Midbrain (tissue), 1 donor: ENCODE measurements around the gene SLC30A9.

Experiments used
- DNase-seq: peaks from one replicate; lab custom pipeline; 2025; lab: John Stamatoyannopoulos, UW

SLC30A9 gene

DNA sequence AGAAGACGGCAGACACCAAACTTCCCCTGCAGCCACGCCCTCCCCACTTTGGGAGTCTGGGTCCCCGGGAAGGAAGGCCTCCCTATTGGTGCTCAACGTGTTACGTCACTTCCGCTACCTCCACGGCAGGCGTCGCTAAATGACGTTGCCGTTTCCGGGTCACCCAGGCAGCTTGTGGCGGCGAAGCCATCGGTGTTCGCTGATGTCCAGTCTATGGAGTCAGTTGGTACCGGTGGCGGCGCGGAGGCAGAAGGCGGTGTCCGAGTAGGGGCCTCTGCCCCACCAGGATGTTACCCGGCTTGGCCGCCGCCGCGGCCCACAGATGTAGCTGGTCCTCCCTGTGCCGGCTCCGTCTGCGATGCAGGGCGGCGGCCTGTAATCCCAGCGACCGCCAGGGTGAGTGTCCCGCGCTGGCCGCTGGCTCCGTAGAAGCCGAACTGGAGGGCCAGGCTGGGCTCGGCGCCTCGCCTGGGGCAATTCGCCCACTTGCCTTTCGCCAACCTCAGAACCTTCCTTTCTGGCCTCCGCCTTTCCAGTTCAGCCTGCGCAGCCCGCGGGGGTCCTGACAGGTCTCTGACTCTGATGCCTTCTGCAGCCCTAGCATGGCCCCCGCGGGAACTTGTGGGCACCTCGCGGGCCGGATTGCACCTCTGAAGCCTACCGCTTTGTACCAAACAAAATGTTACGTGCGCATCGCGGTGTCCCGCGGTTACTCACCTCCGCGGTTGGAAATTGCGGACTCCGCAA is at the start of gene SLC30A9:
Gene SLC30A9 (plus strand): TSS at position 166 of the 747 bp plus-strand sequence. CDS start 122 bp downstream, at position 288.
- peak; percentile 97 for DNase-seq

DNA sequence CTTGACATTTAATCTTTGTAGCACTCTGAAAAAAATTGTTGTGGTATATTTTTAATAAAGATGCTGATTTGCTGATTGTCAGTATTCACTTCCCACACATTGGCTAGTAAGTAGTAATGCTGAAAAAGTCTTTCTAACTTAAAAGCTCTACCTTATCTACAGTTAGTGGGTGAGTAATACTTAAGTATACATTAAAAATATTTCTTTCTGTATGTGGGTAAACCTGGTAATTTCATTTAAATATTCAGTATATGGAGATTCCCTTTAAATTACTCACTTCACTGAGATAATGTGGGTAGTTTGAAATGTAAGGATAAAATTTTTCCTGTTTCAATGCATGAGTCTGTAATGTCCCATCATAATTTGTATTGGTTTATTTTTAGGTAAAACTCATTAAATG is 49.5 kb upstream of the SLC30A9 start:
- no peak for DNase-seq

- no peak for DNase-seq
Measured at GRCh38 chr4:41943506-41943905, 46.8 kb upstream of the SLC30A9 start.

DNA sequence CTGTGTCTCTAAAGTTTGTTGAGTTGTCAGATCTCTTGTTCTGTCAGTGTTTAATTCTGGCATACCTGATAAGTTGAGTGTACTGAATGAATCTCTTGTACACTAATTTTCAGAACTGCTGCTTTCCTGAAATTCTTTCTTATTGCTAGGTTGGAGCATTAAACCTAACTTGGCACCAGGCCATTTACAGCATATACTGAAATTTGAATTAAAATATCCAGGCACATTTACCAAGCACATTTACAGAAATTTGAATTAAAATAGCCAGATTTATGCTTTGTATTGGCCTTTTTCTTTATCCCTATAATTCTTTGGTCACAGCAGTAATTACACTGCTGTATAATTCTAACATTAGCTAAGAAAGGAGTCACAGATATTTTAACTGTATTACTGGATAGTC is 46.2 kb upstream of the SLC30A9 start:
- no peak for DNase-seq

DNA sequence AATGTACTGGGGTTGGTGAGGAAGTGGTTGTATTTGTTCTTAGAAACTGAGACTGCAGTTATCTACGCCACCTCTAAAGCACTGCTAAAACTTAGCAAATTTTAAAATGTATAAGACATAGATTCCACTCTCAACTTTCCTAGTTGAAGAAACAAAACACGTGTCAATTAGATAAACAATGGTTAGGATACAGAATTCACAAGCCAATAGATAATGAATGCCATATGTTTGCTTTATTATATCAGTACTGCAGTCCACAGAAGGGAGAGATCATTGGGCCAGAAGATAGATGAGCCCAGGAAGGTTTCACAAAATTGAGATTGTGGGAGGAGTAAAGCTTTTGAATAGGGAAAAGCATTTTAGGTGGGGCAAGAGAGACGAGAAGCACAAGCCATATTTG is 40.8 kb upstream of the SLC30A9 start:
- no peak for DNase-seq

GRCh38 chr4:41957634-41958033 is 32.7 kb upstream of the SLC30A9 start:
- DNase-seq: no peak

GRCh38 chr4:41963105-41963504 is 27.2 kb upstream of the SLC30A9 start:
- no peak for DNase-seq

DNA sequence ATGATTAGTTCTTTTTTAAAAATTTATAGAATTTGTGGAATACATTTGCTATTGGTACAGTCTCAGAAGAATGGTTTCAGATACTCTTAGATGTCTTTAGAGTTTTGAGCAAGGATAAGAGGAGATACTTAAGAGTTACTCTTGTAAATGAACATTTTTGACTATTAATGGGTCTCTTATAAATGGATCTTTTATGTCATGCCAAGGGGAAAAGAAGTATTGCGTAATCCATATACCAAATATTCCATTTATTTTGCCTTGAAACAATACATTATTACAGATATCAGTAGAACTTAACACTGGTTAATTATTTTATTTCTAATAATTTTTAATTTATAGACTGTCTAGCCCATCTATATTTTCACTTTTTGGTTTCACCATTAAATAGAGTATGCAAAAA is 25.9 kb upstream of the SLC30A9 start:
- DNase-seq: no peak

GRCh38 chr4:41967392-41967791 is 22.9 kb upstream of the SLC30A9 start:
- no peak for DNase-seq

- no peak for DNase-seq
Measured at GRCh38 chr4:41969671-41970070, 20.7 kb upstream of the SLC30A9 start.

GRCh38 chr4:41975341-41975740 is 15.0 kb upstream of the SLC30A9 start:
- no peak for DNase-seq

- no peak for DNase-seq
Measured at GRCh38 chr4:41976775-41977516, 13.4 kb upstream of the SLC30A9 start.

GRCh38 chr4:41977709-41978108 is 12.6 kb upstream of the SLC30A9 start:
- DNase-seq: no peak

- no peak for DNase-seq
Measured at GRCh38 chr4:41981456-41981855, 8.9 kb upstream of the SLC30A9 start, which contains the start of gene DCAF4L1. TSS of gene DCAF4L1 (plus strand) at chr4:41981756. CDS start at chr4:41981793, 37 bp downstream.

DNA sequence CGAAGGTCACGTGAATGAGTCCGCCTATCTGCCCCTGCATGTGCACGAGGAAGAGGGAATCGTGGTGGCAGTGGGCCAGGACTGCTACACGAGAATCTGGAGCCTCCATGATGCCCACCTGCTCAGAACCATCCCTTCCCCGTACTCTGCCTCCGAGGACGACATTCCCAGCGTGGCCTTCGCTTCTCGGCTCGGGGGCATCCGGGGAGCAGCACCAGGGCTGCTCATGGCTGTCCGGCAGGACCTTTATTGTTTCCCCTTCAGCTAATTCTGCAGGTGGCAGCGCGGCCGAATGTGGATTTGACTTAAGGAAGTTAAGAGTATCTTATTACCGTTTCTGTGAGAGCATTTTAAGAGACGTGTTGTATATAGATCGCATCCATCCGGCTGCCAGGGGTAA is 7.6 kb upstream of the SLC30A9 start:
- no peak for DNase-seq

GRCh38 chr4:41985151-41985550 is 5.2 kb upstream of the SLC30A9 start:
- no peak for DNase-seq

DNA sequence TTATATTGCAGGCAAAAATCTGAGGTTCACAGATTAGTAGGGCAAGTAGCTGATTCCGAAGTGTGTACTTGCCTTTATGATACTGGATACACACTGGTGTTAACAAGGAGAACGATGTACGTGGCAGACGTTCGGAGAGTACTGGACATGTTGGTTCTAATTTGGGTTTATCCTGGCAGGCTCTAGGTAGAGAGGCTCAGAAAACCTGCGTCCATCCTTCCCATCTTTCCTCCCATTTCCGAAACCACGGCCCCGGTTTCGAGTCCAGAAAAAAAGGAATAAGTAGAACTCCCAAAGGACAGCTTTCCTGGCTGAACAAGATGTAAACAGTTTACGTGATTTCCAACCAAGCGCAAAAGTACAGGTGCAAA is 351 bp upstream of the SLC30A9 start:
- DNase-seq: peak; percentile 39

DNA sequence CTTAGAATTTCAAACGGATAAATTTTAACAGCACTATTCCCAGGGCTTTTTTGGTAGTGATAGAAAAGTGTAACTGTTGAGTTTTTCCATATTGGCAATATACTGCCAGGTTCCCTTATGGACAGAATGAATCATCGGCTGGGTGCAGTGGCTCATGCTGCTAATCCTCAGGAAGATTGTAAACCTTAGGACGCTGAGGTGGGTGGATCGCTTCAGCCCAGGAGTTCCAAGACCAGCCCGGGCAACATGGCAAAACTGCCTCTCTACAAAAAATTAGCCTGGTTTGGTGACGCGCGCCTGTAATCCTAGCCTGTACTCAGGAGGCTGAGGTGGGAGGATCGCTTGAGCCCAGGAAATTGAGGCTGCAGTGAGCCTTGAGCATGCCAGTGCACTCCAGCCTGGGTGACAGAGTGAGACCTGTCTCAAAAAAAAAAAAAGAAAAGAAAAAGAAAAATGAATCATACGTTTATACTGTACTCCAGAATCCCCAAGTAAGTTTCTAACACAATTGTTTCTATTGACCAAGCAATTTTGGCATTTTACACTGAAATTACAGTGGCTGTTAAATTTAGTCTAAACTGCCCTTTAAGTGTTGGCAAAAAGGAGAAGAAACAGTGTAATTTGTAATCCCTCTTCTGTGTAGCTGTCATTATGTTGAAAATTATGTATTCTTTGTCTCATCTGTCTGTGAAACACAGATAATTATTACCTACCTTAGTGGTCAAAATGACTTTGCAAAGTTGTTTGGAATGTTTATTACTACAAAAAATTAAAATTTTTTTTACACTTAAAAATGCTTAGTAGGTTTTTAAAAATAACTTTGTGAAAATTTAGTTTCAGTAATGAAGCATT is 1.8 kb downstream of the SLC30A9 start:
- DNase-seq: no peak

DNA sequence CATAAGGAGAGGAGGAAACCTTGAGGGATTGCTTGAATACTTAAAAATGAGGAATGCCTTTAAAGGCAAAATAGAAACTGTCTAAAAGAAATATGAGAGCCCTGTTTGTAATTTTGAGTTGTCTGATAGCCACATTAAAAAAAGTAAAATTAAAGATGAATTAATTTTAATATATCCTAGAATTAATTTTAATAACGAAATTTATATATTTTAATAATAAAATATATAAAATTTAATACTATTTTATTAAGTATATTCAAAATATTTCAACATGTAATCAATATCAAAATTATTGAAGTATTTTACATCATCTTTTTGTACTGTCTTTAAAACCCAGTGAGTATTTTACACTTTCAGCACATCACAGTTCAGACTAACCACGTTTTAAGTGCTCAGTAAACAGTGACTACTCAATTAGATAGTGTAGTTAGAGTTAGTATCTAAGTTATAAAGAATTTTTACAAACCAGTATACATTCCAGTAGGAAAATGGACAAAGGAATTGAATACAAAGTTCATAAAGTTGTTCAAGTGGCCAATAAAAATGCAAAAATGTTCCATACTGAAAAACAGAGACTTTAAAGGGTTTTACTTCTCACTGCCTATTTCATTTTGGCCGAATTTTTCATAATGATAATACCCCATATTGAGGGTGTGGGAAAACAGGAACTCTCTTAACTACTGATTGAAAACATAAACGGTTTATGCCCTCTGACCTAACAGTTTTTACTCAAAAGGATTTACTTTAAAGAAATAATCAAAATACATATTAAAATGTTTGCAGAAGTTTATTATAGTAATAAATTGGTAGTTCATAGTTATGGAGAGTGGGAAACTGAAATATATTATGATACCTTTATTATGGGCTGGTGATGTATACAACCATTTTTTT is 2.9 kb downstream of the SLC30A9 start:
- no peak for DNase-seq

DNA sequence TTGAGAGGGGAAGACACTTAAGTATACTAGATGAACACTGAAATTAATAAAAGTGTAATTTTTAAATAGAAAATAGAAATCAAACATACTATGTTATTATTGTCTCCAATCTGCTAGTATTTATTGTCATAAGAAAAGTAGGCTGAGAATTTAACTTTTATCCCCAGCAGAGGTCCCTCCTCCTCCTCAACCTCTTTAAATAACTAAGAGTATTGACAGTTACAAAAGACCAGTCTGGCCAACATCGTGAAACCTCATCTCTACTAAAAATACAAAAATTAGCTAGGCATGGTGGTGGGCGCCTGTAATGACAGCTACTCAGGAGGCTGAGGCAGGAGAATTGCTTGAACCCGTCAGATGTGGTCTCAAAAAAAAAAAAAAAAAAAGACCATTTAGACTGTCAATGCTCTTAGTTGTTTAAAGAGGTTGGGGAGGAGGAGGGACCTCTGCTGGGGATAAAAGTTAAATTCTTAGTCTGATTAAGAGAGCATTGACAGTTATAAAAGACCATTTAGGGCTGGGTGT is 4.2 kb downstream of the SLC30A9 start:
- no peak for DNase-seq

GRCh38 chr4:41998019-41998418 is 7.7 kb downstream of the SLC30A9 start:
- no peak for DNase-seq
